Measurements from ENCODE around the gene STOML1.

The STOML1 gene

DNA sequence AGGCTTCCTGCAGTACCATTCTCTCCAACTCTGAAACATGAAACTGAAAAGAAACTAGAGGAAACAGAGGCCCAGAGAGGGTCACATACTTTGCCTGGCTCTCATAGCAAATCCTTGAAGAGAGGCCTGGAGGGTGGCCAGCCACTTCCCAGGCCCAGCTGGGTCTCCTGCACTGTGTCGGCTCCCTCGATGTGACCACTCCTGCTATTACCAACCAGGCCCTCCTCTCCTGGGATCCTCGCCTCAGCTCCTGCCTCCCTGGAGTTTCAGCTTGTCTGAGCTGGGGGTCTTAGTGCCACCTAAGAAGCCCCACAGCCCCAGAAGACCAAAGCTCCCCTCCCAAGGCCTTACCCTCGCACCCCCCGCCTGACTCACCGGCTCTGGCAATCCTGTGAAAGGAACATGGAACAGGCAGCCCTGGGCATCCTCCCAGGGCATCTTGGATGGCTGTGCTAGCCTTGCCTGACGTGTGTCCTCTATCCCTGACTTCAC is 61.3 kb downstream of the STOML1 start:
- no peak for DNase-seq (ENCODE audit: low read depth in 2 of 2)

DNA sequence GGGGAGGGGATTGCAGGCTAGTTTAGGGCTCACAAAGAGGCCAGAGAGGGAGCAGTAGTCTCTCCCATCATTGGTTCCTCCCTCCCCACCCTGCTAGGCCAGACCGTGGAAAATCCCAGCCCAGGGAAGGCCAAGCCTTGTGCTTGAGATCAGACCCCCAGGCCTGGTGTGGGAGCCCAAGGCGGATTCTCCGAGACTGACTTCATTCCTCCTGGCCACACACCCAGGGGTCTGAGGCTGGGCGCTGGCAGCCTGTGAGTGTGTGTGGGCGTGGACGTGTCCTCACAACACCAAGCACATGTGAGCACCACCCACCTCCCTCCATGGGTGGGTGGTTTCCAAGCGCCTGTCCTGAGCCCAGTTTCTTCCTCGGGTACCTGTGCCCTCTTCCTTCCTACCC is 61.7 kb downstream of the STOML1 start:
- DNase-seq (ENCODE audit: low read depth in 2 of 2) = no peak

DNA sequence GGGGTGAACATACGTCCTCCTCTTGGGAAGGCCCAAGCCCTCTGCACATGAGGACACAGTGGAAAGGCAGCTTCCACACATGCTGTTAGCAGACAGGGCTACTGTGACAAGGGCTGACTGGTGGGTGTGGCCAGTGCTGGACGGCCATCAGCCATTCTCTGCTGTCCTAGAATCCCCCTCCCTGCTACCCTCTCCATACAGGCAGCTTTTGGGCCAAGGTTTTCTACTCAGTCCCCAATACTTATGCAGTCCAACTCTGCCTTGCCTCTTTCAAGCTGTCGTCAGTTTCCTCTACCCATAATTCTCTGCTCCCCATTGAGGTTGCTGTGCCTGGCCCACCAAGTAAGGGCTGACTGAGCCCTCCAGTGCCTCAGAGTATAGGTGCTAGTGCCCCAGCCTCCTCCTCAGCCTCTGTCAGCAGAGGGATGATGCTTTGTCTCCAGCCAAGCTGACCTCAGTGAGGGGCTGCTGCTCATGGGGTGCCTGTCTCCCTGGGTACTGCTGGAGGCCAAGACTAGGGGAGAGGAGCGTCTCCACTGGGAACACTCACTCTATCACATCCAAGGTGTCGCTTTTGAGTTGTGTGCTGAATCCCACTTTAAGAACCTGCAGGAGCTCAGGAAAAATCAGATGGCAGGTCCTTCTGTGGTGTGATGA is 63.0 kb downstream of the STOML1 start:
- DNase-seq (ENCODE audit: low read depth in 2 of 2) = no peak

All from stimulated activated CD8-positive, alpha-beta memory T cell treated with anti-CD3 and anti-CD28 coated beads, Interleukin-2, amount 100 ng/mL, for 48 hours (primary cell).